ENCODE measurements around the gene VPS13D. TPM values are rescaled to one million over a fixed set of nuclear protein-coding genes. Genes with fewer than 3 reads are reported as not detected.

Gene VPS13D
- total RNA-seq, 1 donor = 37.5 TPM

DNA sequence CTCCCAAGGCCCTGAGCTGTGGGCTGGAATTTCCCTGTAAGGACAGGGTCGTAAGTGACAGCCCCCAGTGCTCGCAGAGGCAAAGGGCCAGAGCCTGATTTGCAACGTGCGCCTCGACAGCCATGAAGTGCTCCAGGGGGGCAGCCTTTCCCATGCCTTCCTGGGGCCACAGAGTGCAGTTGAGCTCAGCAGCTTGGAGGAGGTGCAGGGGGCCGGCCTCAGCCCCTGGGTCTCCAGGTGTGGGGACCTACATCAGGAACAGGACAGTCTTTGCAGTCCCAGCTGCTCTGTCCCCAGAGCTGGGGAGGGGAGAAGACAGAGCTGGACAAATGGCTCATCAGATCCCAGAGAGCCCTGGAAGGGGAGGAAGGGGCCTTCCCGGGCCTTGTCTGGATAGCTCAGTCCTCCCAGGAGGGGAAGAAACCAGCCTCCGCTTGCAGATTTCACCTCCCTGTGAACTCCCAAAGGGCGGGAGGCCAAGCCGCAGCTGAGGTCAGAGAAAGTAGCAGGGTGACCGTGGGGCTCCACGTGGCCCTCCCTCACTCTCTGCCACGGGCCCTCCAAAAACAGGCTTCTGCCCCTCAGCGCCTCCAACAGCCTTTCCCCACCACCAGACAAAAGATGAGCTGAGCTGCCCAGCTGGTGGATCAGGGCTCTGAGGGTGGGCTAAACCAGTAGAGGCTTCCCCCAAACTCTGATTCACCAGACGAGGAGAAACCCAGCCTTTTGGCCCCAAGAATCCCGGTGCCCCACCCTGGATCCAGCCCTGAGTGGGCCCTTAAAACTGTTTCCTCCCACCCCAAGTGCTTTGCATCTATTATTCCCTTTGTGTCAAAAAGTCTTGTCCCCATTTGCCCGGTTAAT lies 311.7 kb downstream of the VPS13D start:
- H3K4me3 ChIP-seq (ENCODE audit: low read depth, low read length) = no peak overlapping the region
- peak; percentile 88 for DNase-seq (ENCODE audit: low read depth)
- TF ChIP-seq, protein P1, sequence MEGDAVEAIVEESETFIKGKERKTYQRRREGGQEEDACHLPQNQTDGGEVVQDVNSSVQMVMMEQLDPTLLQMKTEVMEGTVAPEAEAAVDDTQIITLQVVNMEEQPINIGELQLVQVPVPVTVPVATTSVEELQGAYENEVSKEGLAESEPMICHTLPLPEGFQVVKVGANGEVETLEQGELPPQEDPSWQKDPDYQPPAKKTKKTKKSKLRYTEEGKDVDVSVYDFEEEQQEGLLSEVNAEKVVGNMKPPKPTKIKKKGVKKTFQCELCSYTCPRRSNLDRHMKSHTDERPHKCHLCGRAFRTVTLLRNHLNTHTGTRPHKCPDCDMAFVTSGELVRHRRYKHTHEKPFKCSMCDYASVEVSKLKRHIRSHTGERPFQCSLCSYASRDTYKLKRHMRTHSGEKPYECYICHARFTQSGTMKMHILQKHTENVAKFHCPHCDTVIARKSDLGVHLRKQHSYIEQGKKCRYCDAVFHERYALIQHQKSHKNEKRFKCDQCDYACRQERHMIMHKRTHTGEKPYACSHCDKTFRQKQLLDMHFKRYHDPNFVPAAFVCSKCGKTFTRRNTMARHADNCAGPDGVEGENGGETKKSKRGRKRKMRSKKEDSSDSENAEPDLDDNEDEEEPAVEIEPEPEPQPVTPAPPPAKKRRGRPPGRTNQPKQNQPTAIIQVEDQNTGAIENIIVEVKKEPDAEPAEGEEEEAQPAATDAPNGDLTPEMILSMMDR (IDR thresholded peaks at IDR 0.05; ENCODE audit: insufficient read depth, low read length) = no peak

DNA sequence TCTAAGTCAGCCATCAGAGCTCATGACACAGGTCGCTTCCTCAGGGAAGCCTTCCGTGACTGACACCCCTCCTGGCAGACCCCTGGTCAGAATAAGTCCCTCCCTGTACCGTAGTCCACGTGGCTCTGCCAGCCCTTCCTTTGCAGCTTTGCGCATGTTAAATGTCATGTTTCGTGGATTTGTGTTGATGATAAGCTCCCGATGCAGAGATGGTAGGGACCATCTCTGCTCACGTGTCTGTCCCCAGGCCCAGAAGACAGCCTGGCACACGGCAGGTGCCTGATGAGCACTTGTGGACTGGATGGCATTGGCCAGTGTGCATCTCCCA lies 312.3 kb downstream of the VPS13D start:
- TF ChIP-seq, protein P1 (IDR thresholded peaks at IDR 0.05; ENCODE audit: insufficient read depth, low read length) = no peak
- no peak overlapping the region for H3K4me3 ChIP-seq (ENCODE audit: low read depth, low read length)
- no peak for DNase-seq (ENCODE audit: low read depth)

DNA sequence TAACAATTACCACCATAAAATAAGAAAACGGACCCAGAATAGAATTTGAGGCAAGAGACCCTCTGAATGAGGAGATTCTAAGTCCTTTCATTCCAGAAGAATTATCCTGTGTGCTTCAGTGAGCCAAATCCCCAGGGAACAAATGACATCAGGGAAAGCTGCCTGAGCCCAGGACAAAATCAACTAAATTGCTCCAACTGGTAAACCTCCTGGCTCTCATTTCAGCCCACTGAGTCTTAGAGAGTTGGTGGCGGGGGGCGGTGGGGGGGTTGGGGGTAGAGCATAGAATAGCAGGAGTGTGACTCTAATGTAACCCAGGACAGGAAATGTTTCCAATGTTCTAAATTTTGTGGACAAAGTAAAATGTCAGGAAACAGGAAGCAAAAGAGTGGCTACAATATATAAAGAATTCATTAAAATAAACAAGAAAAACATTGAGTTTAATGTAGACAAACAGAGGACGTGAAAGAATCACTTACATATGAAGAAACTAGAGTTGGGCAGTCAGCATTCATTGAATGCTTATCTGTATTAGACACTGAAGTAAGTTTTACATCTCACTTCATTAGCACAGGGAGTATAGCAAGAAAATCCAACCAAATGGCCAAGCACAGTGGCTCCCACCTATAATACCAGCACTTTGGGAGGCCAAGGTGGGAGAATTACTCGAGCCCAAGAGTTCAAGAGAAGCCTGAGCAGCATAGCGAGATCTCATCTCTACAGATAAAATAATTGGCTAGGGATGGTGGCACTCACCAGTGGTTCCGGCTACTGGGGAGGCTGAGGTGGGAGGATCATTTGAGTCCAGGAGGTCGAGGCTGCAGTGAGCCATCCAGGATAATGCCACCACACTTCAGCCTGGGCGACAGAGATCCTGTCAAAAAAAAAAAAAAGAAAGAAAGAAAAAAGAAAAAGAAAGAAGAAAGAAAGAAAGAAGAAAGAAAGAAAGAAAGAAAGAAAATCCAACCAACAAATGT lies 313.1 kb downstream of the VPS13D start:
- H3K4me3 ChIP-seq (ENCODE audit: low read depth, low read length) = no peak overlapping the region
- DNase-seq (ENCODE audit: low read depth) = no peak
- TF ChIP-seq, protein P1 (IDR thresholded peaks at IDR 0.05; ENCODE audit: insufficient read depth, low read length) = no peak

DNA sequence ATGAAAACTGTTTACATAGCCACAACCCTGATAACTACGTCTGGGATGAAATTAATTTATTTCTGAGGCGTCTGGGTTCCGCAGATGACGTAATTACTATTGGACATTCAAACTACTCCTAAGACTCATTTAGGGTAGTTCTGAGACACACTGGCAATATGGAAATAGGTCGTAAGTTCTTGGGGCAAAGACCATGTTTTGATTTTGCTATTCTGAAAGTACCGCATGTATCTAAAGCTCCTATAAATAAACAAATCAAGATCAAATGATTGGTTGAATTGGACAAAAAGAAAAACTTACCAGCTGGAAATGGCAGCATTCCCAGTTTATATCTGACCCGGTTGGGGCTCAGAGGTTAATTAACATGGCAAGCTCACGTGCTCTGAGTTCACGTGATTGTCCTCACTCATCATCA lies 313.9 kb downstream of the VPS13D start:
- DNase-seq (ENCODE audit: low read depth) = no peak
- no peak overlapping the region for H3K4me3 ChIP-seq (ENCODE audit: low read depth, low read length)
- TF ChIP-seq, protein P1 (IDR thresholded peaks at IDR 0.05; ENCODE audit: insufficient read depth, low read length) = no peak

DNA sequence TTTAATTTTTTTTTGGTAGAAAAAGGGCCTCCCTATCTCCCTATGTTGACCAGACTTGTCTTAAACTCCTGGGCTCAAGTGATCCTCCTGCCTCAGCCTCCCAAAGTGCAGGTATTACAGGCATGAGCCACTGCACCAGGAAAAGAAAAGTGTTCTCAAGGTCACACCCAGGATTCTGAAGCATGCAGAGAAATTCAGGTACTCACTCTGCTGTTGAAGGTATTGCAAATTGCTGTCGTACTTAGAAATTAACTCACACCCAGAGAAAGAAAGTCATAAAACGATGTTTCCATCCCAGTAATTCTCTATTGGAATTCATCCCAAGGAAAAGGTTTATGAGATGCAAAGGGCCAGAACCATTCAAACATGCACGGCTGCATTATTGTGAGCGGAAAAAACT lies 314.5 kb downstream of the VPS13D start:
- TF ChIP-seq, protein P1 (IDR thresholded peaks at IDR 0.05; ENCODE audit: insufficient read depth, low read length) = no peak
- no peak for DNase-seq (ENCODE audit: low read depth)
- no peak overlapping the region for H3K4me3 ChIP-seq (ENCODE audit: low read depth, low read length)

DNA sequence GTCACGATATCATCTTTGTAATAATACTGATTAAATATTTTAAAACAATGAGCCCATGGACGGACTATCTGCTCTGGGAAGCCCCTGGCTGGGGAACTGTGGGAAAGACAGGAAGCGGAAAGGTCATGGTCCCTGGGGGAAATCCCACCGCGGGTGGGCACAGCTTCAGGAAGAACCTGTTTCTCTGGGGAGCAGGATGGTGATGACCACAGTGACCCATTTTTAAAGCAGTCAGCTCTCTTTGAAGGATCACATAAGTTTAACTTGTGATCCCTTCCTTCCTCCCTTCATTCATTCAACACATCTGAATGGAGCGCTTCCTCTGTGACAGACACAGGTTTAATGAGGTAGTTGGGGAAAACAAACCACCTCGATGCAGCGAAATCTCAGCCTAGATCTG lies 315.2 kb downstream of the VPS13D start:
- TF ChIP-seq, protein P1 (IDR thresholded peaks at IDR 0.05; ENCODE audit: insufficient read depth, low read length) = no peak
- DNase-seq (ENCODE audit: low read depth) = no peak
- no peak overlapping the region for H3K4me3 ChIP-seq (ENCODE audit: low read depth, low read length)
